T-helper 17 cell (primary cell): ENCODE measurements around the gene POU6F2. TPM values are rescaled to one million over a fixed set of nuclear protein-coding genes. Genes with fewer than 3 reads are reported as not detected.

ENCODE experiments used
- ATAC-seq: fragments of 150-1000 bp; cut with Tn5 transposase; 2 replicates; pipeline ENCODE4 v1.10.0; 2021; ENCODE audit warnings: mild to moderate bottlenecking, moderate library complexity
- DNase-seq, 3 donors: peaks; one replicate each; pipeline versions ENCODE4 v3.0.0 to v3.0.0-alpha.2; 2020 to 2021
- H3K9me3 ChIP-seq: one replicate; pipeline ENCODE4 v1.7.0; 2013; ENCODE audit warnings: low read length, mild to moderate bottlenecking; ENCODE audit not compliant: control insufficient read depth, poor library complexity, severe bottlenecking
- H3K27ac Mint-ChIP-seq: one replicate; pipeline ENCODE4 v1.8.0; 2022; ENCODE audit warnings: mild to moderate bottlenecking, moderate library complexity, mixed read lengths
- H3K27me3 Mint-ChIP-seq: one replicate; pipeline ENCODE4 v1.8.0; 2022; ENCODE audit warnings: mixed read lengths
- H3K36me3 Mint-ChIP-seq: one replicate; pipeline ENCODE4 v1.8.0; 2022; ENCODE audit warnings: low read depth, mixed read lengths
- H3K4me1 Mint-ChIP-seq: one replicate; pipeline ENCODE4 v1.8.0; 2022; ENCODE audit warnings: mild to moderate bottlenecking, mixed read lengths
- H3K4me3 Mint-ChIP-seq: one replicate; pipeline ENCODE4 v1.8.0; 2022; ENCODE audit warnings: mild to moderate bottlenecking, moderate library complexity, mixed read lengths
- total RNA-seq, 4 donors: library from RNA in 2 of 4; stranded (reverse) in 2 of 4; gene quantifications; one replicate each; pipeline ENCODE4 v1.2.3 and lab custom pipeline; 2022 to 2026

The POU6F2 gene
- total RNA-seq, 2 donors from 2014 or later, result 0.29 TPM; not detected in 1

DNA sequence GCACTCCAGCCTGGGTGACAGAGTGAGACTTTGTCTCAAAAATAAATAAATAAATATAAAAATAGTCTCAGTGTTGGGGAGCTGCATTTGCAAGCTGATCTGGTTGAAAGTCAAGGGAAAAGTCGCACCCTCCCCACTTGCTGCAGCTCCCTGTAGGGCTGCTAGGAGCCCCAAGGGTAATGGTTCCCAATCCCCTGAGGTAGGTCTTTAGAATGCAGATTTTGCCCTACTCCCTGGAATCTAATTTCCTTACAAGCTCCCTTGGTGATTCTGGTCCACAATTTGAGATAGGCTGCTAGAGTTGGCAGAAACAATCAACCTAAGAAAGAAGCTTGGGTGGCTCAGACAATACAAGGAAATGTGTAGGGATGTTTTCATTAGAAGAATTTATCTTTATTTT, 356.0 kb downstream of the POU6F2 start:
- ATAC-seq (no peak), DNase-seq (no peak)
- H3K9me3 ChIP-seq, result no peaks in the 10 kb centered on the region
- H3K4me1 Mint-ChIP-seq, result no peaks in the 10 kb centered on the region
- no peak overlapping the region for H3K4me3 Mint-ChIP-seq
- H3K27ac Mint-ChIP-seq, result no peak overlapping the region
- no peaks in the 10 kb centered on the region for H3K36me3 Mint-ChIP-seq
- peaks cover 57% of the 10 kb centered on the region for H3K27me3 Mint-ChIP-seq

DNA sequence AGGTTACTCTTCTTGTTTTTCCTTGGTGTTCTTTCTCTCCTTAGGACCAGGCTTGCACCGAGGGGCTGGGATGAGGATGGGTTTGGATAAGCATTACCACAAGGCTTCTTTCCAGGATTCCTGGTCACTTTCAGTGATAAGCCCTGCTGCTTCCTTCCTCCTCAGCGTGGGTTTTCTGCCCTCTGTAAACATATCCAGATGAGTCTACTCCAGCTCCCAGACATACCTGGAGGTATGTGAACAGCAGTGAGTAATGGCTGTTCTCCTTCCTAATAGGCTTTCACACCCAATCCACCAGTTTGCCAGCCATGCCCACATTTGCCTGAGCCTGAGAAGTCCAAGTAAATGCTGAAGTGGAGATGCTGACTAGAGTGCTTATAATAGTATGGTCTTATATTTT, 358.7 kb downstream of the POU6F2 start:
- Mint-ChIP-seq H3K4me3 (no peak overlapping the region), H3K36me3 (no peaks in the 10 kb centered on the region), H3K27ac (no peak overlapping the region), H3K4me1 (no peaks in the 10 kb centered on the region), H3K27me3 (peaks cover 55% of the 10 kb centered on the region)
- ATAC-seq, result no peak
- H3K9me3 ChIP-seq, result no peaks in the 10 kb centered on the region
- DNase-seq, result no peak

DNA sequence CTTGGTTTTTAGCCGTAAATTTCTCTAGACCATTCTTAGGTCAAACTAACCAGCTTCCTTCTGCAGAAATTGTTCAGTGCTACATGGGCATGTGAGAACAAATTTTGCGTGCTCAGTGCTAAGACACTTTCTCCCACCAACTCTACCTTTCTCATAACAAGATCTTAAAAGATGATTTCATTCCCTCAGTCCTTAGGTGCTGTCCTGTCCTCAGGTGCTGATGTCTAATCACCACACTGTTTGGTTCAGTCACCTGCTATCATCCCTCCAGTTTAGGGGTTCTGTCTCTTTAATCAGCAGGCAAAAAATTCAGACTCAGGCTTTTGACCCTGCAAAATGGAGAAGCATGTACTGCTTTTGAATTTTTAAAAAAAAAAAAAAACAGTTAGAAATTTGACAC, 361.0 kb downstream of the POU6F2 start:
- Mint-ChIP-seq H3K4me3 (no peak overlapping the region), H3K36me3 (no peaks in the 10 kb centered on the region), H3K27ac (no peak overlapping the region), H3K27me3 (peaks cover 42% of the 10 kb centered on the region), H3K4me1 (no peaks in the 10 kb centered on the region)
- no peak for DNase-seq
- no peaks in the 10 kb centered on the region for H3K9me3 ChIP-seq
- no peak for ATAC-seq

DNA sequence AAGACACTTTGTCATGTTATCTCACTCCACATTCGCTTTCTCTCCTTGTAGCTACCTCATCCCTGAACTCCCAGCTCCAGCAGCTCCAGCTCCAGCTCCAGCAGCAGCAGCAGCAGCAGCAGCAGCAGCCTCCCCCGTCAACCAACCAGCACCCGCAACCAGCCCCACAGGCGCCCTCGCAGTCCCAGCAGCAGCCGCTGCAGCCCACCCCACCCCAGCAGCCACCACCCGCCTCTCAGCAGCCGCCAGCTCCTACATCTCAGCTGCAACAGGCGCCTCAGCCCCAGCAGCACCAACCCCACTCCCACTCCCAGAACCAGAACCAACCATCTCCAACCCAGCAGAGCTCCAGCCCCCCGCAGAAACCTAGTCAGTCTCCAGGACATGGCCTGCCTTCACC, 361.9 kb downstream of the POU6F2 start:
- Mint-ChIP-seq H3K4me3 (no peak overlapping the region), H3K27me3 (peaks cover 39% of the 10 kb centered on the region), H3K36me3 (no peaks in the 10 kb centered on the region), H3K27ac (no peak overlapping the region), H3K4me1 (no peaks in the 10 kb centered on the region)
- no peaks in the 10 kb centered on the region for H3K9me3 ChIP-seq
- no peak for DNase-seq
- no peak for ATAC-seq

DNA sequence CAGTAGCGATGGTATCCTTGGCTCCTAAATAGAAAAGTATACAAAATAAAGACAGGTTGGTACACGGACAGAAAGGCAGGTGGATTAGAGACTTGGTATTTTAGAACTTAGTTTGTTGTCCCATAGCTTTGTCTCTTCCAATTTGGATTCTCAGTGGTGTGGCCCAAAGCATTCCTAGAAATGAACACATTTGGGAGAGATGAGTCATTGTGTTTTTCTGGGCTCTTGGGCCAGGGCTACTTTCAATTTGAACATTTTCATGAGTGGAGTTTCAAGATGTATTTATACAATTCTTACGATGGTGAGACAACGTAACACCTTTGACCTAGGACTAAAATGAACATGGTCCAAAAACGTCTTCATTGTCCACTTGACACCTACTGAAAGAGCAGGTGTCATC, 363.4 kb downstream of the POU6F2 start:
- DNase-seq (no peak), ATAC-seq (no peak)
- Mint-ChIP-seq H3K27ac (no peak overlapping the region), H3K27me3 (peaks cover 33% of the 10 kb centered on the region), H3K4me1 (no peaks in the 10 kb centered on the region), H3K4me3 (no peak overlapping the region), H3K36me3 (no peaks in the 10 kb centered on the region)
- H3K9me3 ChIP-seq, result no peaks in the 10 kb centered on the region

DNA sequence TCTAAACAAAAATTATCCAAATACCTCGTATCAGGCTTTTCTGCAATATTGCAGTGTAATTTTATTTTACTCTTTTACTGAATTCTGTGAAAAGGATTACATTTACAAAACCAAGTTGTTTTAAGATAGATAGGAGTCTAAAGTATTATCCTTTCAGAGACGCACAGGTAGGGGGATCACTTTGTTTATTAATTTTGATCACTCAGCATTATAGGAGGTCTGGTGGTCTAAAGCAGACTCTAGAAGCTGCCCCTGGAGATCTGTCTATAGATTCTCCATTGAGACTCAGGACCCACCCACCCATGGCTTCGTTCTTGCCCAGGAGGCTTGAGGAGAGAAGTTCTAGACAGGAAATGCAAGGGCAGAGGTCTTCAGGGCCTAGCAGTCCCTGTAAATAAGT, 365.1 kb downstream of the POU6F2 start:
- no peaks in the 10 kb centered on the region for H3K36me3 Mint-ChIP-seq
- no peak for ATAC-seq

DNA sequence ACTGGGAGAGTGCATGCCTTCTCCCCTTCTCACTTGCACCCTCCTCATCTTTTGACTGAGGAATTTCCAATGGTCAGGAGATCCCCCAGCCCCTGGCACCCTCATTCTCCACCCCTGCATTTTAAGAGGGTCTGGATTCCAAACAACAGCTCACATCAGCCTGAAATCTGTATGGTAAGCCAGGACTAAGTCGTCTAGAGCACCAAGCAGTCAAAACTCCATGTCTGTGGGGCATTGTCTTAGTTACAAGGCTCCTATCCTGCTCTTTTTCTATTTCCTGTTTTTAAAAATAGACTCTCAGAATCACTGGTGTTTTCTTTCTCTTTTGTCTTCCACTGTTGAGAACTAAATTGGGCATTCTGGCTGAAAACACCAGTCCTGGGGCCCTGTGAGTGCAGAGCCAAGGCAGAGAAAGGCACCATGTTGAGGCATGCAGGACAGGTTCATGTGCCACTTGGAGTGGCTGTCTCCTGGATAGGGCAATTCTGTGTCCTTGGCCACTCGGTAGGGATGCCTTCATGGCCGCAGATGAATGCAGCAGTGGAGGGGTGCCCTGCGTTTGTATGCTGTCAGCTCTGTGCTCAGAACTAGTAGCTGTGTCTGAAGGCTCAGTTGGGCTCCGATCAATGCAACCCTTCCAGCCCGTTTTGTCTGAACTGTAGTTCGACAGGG, 371.9 kb downstream of the POU6F2 start:
- DNase-seq (no peak), ATAC-seq (no peak)
- H3K4me1 Mint-ChIP-seq, result no peaks in the 10 kb centered on the region
- H3K9me3 ChIP-seq, result no peaks in the 10 kb centered on the region
- H3K27ac Mint-ChIP-seq, result no peak overlapping the region
- no peak overlapping the region for H3K4me3 Mint-ChIP-seq
- peaks cover 30% of the 10 kb centered on the region for H3K27me3 Mint-ChIP-seq
- no peaks in the 10 kb centered on the region for H3K36me3 Mint-ChIP-seq

More for the DNA sequence above, 365.1 kb downstream of the POU6F2 start:
- DNase-seq, result no peak
- Mint-ChIP-seq H3K27me3 (peaks cover 27% of the 10 kb centered on the region), H3K4me3 (no peak overlapping the region), H3K4me1 (no peaks in the 10 kb centered on the region), H3K27ac (no peak overlapping the region)
- H3K9me3 ChIP-seq, result no peaks in the 10 kb centered on the region

DNA sequence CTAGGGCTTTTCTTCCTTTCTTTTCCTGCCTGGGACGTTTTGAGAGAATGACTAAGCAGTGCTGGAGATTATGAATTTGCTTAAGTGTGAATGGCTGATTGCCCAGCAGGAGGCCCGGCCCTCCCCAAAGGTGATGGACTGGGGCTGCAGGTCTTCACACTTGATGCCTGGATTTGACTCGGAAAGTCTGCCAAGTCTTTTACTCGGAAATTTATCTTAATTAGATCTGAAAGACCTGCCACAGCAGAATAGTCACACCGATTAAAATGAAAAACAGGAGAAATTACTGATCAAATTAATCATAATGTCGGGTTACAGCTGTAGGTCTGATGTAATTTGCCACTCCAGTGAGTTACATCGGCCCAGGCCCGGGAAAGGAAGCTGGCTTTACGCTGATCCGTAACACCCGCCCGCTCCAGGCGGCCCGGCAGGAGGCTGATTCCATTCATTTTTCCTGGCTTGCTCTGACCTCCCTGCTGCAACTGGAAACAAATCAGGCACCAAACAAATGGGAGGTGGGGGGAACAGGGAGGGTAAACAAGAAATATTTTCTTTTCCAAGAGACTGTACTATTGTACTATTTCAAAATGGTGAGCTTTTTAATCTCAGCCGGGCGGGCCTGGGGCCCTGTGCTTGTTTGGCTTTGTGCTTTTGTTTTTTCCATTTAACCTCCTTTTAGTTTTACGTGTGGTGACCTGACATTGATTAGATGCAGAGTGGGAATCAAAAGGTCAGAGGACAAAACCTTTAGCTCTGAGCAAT, 376.1 kb downstream of the POU6F2 start:
- H3K27ac Mint-ChIP-seq, result no peak overlapping the region
- peaks cover 10% of the 10 kb centered on the region for H3K4me1 Mint-ChIP-seq
- ATAC-seq (no peak), DNase-seq (no peak)
- peaks cover 19% of the 10 kb centered on the region for H3K27me3 Mint-ChIP-seq
- H3K36me3 Mint-ChIP-seq, result no peaks in the 10 kb centered on the region
- H3K9me3 ChIP-seq, result no peaks in the 10 kb centered on the region
- H3K4me3 Mint-ChIP-seq, result no peak overlapping the region

DNA sequence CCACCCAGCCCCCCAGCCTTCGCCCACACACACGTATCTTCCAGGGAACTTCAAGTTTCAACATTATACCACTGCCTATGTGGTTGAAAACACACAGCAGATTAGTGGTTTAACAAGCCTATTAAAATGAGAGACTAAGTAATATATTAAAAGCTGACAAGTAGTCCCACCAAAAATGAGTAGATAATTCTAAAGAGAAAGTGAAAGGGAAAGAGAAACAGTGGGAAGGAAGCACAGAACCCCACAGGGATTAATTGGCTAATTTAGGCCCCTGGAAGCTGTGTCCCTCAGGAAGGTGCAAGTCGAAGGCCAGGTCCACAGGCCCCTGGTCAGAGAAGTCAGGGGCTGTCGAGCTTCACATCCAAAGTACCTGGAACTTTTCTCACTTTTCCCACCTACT, 378.0 kb downstream of the POU6F2 start:
- H3K4me3 Mint-ChIP-seq, result peak overlapping the region; percentile 47
- H3K36me3 Mint-ChIP-seq, result no peaks in the 10 kb centered on the region
- ATAC-seq, result no peak
- no peaks in the 10 kb centered on the region for H3K9me3 ChIP-seq
- H3K27ac Mint-ChIP-seq, result peak overlapping the region; percentile 53
- no peak for DNase-seq
- peaks cover 8% of the 10 kb centered on the region for H3K27me3 Mint-ChIP-seq
- H3K4me1 Mint-ChIP-seq, result peaks cover 10% of the 10 kb centered on the region

DNA sequence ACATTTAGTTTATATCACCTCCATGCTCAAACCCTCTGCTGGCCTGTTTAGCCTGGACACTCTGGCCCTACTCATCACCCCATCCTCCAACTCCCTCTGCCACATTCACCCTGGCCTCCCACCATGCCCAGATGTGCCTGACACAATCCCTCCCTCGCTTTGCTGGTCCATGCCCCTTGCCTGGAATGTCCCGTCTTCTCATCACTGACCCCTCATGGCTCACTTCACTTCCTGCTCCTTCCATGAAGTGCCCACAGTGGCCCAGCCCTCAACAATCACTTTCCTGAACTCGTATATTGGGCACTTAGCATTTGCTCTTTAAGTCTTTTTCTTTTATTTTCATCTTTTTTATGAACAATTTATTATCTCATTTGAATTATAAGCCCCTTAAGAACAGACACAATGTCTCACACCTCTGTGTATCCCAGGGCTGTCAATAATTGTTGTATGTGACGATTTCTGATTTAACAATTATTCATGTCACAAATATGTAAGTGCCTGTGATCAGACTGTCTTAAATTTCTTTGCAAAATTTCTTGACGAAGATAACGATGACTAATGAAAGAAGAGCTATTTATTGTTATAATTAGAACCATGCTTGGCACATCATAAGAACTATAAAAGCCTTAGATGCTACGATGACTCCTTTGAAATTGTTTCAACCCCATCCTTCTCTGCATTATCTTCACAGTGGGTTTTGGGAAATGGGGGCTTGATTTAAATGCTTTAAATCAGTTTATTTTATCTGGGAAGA, 378.6 kb downstream of the POU6F2 start:
- no peak for ATAC-seq
- no peaks in the 10 kb centered on the region for H3K9me3 ChIP-seq
- H3K4me1 Mint-ChIP-seq, result peaks cover 10% of the 10 kb centered on the region
- no peak overlapping the region for H3K4me3 Mint-ChIP-seq
- H3K36me3 Mint-ChIP-seq, result no peaks in the 10 kb centered on the region
- DNase-seq, result no peak
- peaks cover 4% of the 10 kb centered on the region for H3K27me3 Mint-ChIP-seq
- peak overlapping the region; percentile 6 for H3K27ac Mint-ChIP-seq

DNA sequence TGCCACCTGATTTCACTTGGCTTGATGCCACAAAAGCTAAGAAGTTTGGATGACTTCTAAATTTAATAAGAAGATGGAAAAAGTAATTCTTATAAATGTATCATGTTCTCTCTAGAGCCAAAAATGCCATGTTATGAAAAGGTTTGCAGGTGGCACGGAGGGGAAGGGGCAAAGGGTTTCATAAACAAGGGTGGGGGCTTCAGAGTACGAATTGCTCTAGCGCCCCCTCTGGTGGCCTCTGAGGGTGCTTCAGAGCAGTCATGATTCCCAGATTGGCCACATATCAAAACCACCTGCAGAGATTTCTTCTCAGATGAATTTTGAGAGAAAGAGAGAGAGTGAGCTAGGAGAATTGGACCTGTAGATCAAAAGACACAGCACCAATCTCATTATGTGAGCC, 379.9 kb downstream of the POU6F2 start:
- no peak overlapping the region for H3K27ac Mint-ChIP-seq
- ATAC-seq (no peak), DNase-seq (no peak)
- no peak overlapping the region for H3K4me3 Mint-ChIP-seq
- no peaks in the 10 kb centered on the region for H3K9me3 ChIP-seq
- H3K4me1 Mint-ChIP-seq, result peaks cover 10% of the 10 kb centered on the region
- H3K27me3 Mint-ChIP-seq, result peaks cover 5% of the 10 kb centered on the region
- H3K36me3 Mint-ChIP-seq, result no peaks in the 10 kb centered on the region

DNA sequence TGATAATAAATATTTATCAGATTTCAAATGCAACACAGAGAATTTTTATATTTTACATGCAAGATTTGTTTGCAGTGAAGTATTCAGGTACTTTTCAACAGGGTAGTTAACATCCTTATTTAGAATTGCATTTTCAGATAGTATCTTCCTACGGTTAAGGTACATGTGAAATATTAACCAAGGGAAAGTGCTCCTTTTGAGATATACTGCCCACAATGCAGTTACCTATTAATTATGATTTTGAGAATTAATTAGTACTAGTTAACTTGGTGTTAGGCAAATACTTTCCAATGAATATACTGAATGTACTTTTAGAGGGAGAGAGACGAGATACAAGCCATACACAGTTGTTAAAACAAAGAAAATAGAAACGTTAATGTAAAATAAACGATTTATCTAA, 382.3 kb downstream of the POU6F2 start:
- Mint-ChIP-seq H3K4me1 (peaks cover 10% of the 10 kb centered on the region), H3K27me3 (peaks cover 8% of the 10 kb centered on the region), H3K36me3 (no peaks in the 10 kb centered on the region), H3K27ac (no peak overlapping the region), H3K4me3 (no peak overlapping the region)
- DNase-seq (no peak), ATAC-seq (no peak)
- H3K9me3 ChIP-seq, result no peaks in the 10 kb centered on the region

DNA sequence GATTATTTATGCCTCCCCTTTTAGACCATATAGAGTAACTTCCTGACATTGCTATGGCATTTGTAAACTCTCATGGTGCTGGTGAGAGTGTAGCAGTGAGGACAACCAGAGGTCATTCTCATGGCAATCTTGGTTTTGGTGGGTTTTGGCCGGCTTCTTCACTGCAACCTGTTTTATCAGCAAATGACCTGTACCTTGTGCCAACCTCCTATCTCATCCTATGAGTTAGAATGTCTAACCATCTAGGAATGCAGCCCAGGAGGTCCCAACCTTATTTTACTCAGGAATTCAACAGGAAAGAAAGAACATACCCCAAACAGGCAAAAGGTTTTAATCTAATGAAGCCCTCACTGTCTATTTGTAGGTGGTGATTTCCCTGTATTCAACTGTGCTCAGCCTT, 383.1 kb downstream of the POU6F2 start:
- H3K4me1 Mint-ChIP-seq, result peaks cover 6% of the 10 kb centered on the region
- no peaks in the 10 kb centered on the region for H3K36me3 Mint-ChIP-seq
- H3K9me3 ChIP-seq, result no peaks in the 10 kb centered on the region
- peaks cover 8% of the 10 kb centered on the region for H3K27me3 Mint-ChIP-seq
- no peak for DNase-seq
- ATAC-seq, result no peak
- H3K4me3 Mint-ChIP-seq, result no peak overlapping the region
- no peak overlapping the region for H3K27ac Mint-ChIP-seq
